ENCODE measurements around the gene RHOU.

Gene RHOU

GRCh38 chr1:228736844-228737445, 1.7 kb downstream of the RHOU start:
- no peak for DNase-seq (ENCODE audit: low read depth)
- no peak for TF ChIP-seq CTCF (IDR thresholded peaks at IDR 0.05; ENCODE audit: control insufficient read depth, extremely low read depth, insufficient read depth)
- H3K4me3 ChIP-seq (ENCODE audit: low read depth, low read length), result peak overlapping the region; percentile 70

DNA sequence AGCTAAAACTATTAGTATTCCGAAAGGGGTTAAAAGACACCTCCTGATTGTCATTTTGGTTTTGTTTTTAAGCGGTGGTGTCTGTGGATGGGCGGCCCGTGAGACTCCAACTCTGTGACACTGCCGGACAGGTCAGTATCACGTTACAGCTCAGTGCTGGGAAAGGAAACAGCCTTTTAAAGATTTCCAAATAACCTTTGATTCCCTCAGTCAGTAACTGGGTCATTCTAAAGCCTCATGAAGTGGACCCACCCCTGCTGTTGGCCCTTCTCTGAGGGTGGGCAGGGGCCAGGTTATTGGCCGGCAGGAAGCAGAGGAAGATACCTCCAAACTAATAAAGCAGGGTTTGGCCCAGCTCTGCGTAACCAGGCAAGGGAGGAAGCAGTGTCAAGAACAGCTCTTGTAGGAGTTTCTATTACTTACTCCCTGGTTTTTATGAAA, 2.3 kb downstream of the RHOU start:
- H3K4me3 ChIP-seq (ENCODE audit: low read depth, low read length), result no peak overlapping the region
- no peak for DNase-seq (ENCODE audit: low read depth)
- no peak for TF ChIP-seq CTCF (IDR thresholded peaks at IDR 0.05; ENCODE audit: control insufficient read depth, extremely low read depth, insufficient read depth)

- H3K4me3 ChIP-seq (ENCODE audit: low read depth, low read length), result no peak overlapping the region
- no peak for DNase-seq (ENCODE audit: low read depth)
- TF ChIP-seq CTCF (IDR thresholded peaks at IDR 0.05; ENCODE audit: control insufficient read depth, extremely low read depth, insufficient read depth), result no peak
Measured at GRCh38 chr1:228739826-228740225, 4.5 kb downstream of the RHOU start.

- peak; percentile 44 for DNase-seq (ENCODE audit: low read depth)
- TF ChIP-seq CTCF (IDR thresholded peaks at IDR 0.05; ENCODE audit: control insufficient read depth, extremely low read depth, insufficient read depth), result no peak
- no peak overlapping the region for H3K4me3 ChIP-seq (ENCODE audit: low read depth, low read length)
Measured at GRCh38 chr1:228740543-228741317, 5.5 kb downstream of the RHOU start.

GRCh38 chr1:228742281-228742860, 7.1 kb downstream of the RHOU start:
- no peak for TF ChIP-seq CTCF (IDR thresholded peaks at IDR 0.05; ENCODE audit: control insufficient read depth, extremely low read depth, insufficient read depth)
- H3K4me3 ChIP-seq (ENCODE audit: low read depth, low read length), result no peak overlapping the region
- DNase-seq (ENCODE audit: low read depth), result no peak

DNA sequence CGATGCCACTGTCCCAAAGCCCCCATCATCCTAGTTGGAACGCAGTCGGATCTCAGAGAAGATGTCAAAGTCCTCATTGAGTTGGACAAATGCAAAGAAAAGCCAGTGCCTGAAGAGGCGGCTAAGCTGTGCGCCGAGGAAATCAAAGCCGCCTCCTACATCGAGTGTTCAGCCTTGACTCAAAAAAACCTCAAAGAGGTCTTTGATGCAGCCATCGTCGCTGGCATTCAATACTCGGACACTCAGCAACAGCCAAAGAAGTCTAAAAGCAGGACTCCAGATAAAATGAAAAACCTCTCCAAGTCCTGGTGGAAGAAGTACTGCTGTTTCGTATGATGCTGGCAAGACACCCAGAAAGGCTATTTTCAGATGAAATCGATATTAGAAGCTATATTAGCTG, 8.1 kb downstream of the RHOU start:
- no peak overlapping the region for H3K4me3 ChIP-seq (ENCODE audit: low read depth, low read length)
- no peak for DNase-seq (ENCODE audit: low read depth)
- TF ChIP-seq CTCF (IDR thresholded peaks at IDR 0.05; ENCODE audit: control insufficient read depth, extremely low read depth, insufficient read depth), result no peak

Measured in LNCaP clone FGC (cell line).